HepG2 (cell line): ENCODE data around the gene GSTA5. TPM values are rescaled to one million over a fixed set of nuclear protein-coding genes. Genes with fewer than 3 reads are reported as not detected.

ENCODE experiments used
- BCL6 ChIP-seq: IDR thresholded peaks from 2 replicates; pipeline ENCODE4 v1.6.1; 2016; ENCODE audit warnings: missing genetic modification reagents, missing compliant biosample characterization
- FOXC1 ChIP-seq: sonication (generic); formaldehyde crosslinking; IDR thresholded peaks from 2 replicates; pipeline ENCODE4 v1.8.0; 2022; ENCODE audit warnings: mild to moderate bottlenecking, missing genetic modification reagents, borderline replicate concordance
- PHF20 ChIP-seq: sonication (generic); formaldehyde crosslinking; IDR thresholded peaks from 2 replicates; pipeline ENCODE4 v1.5.0; 2020; ENCODE audit warnings: mild to moderate bottlenecking, missing genetic modification reagents
- RCOR2 ChIP-seq: IDR thresholded peaks from 2 replicates; pipeline ENCODE4 v1.6.1; 2016; ENCODE audit warnings: missing biosample characterization, missing genetic modification reagents
- RELA ChIP-seq: sonication (generic); formaldehyde crosslinking; IDR thresholded peaks from 2 replicates; pipeline ENCODE4 v1.4.0; 2020; ENCODE audit warnings: missing genetic modification reagents
- RFX1 ChIP-seq: fragments of 450-650 bp; IDR thresholded peaks from 2 replicates; pipeline ENCODE4 v1.6.1; 2017
- SMYD3 ChIP-seq: sonication (generic); formaldehyde crosslinking; IDR thresholded peaks from 2 replicates; pipeline ENCODE4 v1.8.1; 2023; ENCODE audit warnings: mild to moderate bottlenecking, missing genetic modification reagents
- TCF7L2 ChIP-seq: IDR thresholded peaks from 2 replicates; pipeline ENCODE4 v1.6.1; 2011; ENCODE audit warnings: mild to moderate bottlenecking, low read depth, low read length, moderate library complexity
- TOE1 ChIP-seq: sonication (generic); formaldehyde crosslinking; IDR thresholded peaks from 2 replicates; pipeline ENCODE4 v1.4.0; 2020; ENCODE audit warnings: mild to moderate bottlenecking, missing genetic modification reagents
- TRIM24 ChIP-seq: sonication (generic); formaldehyde crosslinking; IDR thresholded peaks from 2 replicates; pipeline ENCODE4 v1.8.0; 2022; ENCODE audit warnings: mild to moderate bottlenecking, missing genetic modification reagents
- ZC3H13 ChIP-seq: sonication (generic); formaldehyde crosslinking; IDR thresholded peaks from 2 replicates; pipeline ENCODE4 v1.8.1; 2023; ENCODE audit warnings: mild to moderate bottlenecking, missing genetic modification reagents, moderate library complexity
- ZNF138 ChIP-seq: sonication (generic); formaldehyde crosslinking; IDR thresholded peaks from 2 replicates; pipeline ENCODE4 v1.5.0; 2020; ENCODE audit warnings: mild to moderate bottlenecking, low read depth, missing genetic modification reagents
- ZNF234 ChIP-seq: sonication (generic); formaldehyde crosslinking; conservative IDR thresholded peaks from 2 replicates; pipeline ENCODE4 v1.5.1; 2020; ENCODE audit warnings: mild to moderate bottlenecking, missing genetic modification reagents
- ZNF724P ChIP-seq: sonication (generic); formaldehyde crosslinking; IDR thresholded peaks from 2 replicates; pipeline ENCODE4 v1.8.0; 2022; ENCODE audit warnings: missing genetic modification reagents, borderline replicate concordance
- ZNF75D ChIP-seq: sonication (generic); formaldehyde crosslinking; IDR thresholded peaks from 2 replicates; pipeline ENCODE4 v1.8.1; 2023; ENCODE audit warnings: missing genetic modification reagents, mild to moderate bottlenecking, borderline replicate concordance
- ZNF773 ChIP-seq: sonication (generic); formaldehyde crosslinking; IDR thresholded peaks from 2 replicates; pipeline ENCODE4 v1.4.0; 2020; ENCODE audit warnings: missing genetic modification reagents, borderline replicate concordance
- ZNF782 ChIP-seq: sonication (generic); formaldehyde crosslinking; IDR thresholded peaks from 2 replicates; pipeline ENCODE4 v1.4.0; 2020; ENCODE audit warnings: missing genetic modification reagents, mild to moderate bottlenecking, borderline replicate concordance
- ZNF788 ChIP-seq: sonication (generic); formaldehyde crosslinking; IDR thresholded peaks from 2 replicates; pipeline ENCODE4 v1.5.0; 2020; ENCODE audit warnings: mild to moderate bottlenecking, missing genetic modification reagents, borderline replicate concordance
- ZSCAN31 ChIP-seq: sonication (generic); formaldehyde crosslinking; IDR thresholded peaks from 2 replicates; pipeline ENCODE4 v1.5.0; 2020; ENCODE audit warnings: low read depth, mild to moderate bottlenecking, missing genetic modification reagents
- polyA plus RNA-seq, 8 experiments: library from polyadenylated mRNA; depleted of rRNA in 3 of 8; stranded (reverse) in 7 of 8; unstranded in 1 of 8; fragments of >200 nt; fragmentation: Illumina TruSeq in 4 of 8; extraction: Trizol in 4 of 8; gene quantifications; 2 replicates each; pipeline versions ENCODE4 v1.2.1 to v1.2.3, GENCODE V29; 2011 to 2016; ENCODE audit warnings: low read depth in 4 of 8, missing spikeins in 1 of 8, mixed read lengths in 1 of 8; ENCODE audit not compliant: insufficient read depth in 1 of 8
- total RNA-seq, 5 experiments: library from RNA; depleted of rRNA; stranded (reverse); fragments of >200 nt; fragmentation: Illumina TruSeq; extraction: Trizol; gene quantifications; 2 replicates each; pipeline ENCODE4 v1.2.3, GENCODE V29; 2016; ENCODE audit warnings: low read depth in 1 of 5
- TF ChIP-seq, protein P1 (sequence below): sonication (generic); formaldehyde crosslinking; IDR thresholded peaks from 2 replicates; pipeline ENCODE4 v1.4.0; 2020; ENCODE audit warnings: mild to moderate bottlenecking, missing genetic modification reagents
- TF ChIP-seq, protein P2 (sequence below): sonication (generic); formaldehyde crosslinking; IDR thresholded peaks from 2 replicates; pipeline ENCODE4 v1.4.0; 2020; ENCODE audit warnings: mild to moderate bottlenecking, missing genetic modification reagents
- TF ChIP-seq, protein P3 (sequence below): sonication (generic); formaldehyde crosslinking; IDR thresholded peaks from 2 replicates; pipeline ENCODE4 v1.5.1; 2020; ENCODE audit warnings: missing genetic modification reagents, mild to moderate bottlenecking, borderline replicate concordance

GSTA5 gene
- total and polyA plus RNA-seq, 2 of the 13 experiments (the other 11 are each of a cell fraction or from before 2014, with no cell fraction given), result not detected

DNA sequence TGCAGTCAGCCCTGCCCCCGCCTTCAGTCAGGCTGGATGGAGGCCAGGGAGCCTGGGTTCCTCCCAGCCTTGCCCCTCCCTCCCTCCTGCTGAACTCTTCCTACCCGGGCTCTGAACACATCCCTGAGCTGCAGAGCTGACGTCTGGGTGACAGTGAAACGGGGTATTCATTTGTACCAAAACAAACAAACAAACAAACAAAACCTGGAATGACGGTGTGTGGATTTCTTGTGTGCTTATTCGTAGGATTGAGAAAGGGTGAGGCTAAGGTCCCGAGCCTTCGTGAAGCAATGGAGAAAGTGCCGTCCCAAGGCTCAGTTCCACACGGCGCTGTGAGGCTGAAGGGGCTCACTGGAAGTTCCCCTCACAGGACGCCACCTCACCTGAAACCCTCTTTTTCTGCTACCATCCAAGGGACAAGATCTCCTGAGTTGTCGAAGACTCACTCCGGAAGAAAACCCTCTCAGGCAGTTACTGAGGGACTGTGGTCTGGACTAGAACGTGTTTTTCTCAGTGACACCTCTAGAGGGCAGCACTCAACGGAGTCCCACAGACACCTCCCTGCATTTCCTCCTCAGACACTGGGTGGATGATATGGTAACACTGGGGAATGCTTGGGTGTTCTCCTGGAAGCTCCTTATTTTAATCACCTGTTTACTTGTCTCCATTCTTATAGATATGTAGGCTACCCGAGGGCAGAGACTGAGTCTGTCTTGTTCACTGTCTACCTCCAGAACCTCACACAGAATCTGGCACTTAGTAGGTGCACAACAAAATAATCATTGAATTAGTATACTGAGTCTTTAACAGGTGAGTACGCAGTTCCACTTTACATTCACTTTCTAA lies 41.6 kb upstream of the GSTA5 start (continued):
- TF ChIP-seq RELA (CRISPR knock-in tag), result no peak
- TF ChIP-seq SMYD3 (CRISPR knock-in tag), result no peak
- TF ChIP-seq ZNF773 (CRISPR knock-in tag), result no peak
- TF ChIP-seq, protein P1, sequence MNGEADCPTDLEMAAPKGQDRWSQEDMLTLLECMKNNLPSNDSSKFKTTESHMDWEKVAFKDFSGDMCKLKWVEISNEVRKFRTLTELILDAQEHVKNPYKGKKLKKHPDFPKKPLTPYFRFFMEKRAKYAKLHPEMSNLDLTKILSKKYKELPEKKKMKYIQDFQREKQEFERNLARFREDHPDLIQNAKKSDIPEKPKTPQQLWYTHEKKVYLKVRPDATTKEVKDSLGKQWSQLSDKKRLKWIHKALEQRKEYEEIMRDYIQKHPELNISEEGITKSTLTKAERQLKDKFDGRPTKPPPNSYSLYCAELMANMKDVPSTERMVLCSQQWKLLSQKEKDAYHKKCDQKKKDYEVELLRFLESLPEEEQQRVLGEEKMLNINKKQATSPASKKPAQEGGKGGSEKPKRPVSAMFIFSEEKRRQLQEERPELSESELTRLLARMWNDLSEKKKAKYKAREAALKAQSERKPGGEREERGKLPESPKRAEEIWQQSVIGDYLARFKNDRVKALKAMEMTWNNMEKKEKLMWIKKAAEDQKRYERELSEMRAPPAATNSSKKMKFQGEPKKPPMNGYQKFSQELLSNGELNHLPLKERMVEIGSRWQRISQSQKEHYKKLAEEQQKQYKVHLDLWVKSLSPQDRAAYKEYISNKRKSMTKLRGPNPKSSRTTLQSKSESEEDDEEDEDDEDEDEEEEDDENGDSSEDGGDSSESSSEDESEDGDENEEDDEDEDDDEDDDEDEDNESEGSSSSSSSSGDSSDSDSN, result peak; percentile 24; the same call in 1 of the 2 replicates
- TF ChIP-seq, protein P2, sequence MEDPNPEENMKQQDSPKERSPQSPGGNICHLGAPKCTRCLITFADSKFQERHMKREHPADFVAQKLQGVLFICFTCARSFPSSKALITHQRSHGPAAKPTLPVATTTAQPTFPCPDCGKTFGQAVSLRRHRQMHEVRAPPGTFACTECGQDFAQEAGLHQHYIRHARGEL (CRISPR knock-in tag), result no peak
- TF ChIP-seq ZNF788 (CRISPR knock-in tag), result no peak
- no peak for TF ChIP-seq RFX1
- peak; percentile 40; the same call in 1 of the 2 replicates for TF ChIP-seq RCOR2 (CRISPR knock-in tag)
- TF ChIP-seq TOE1 (CRISPR knock-in tag), result no peak
- TF ChIP-seq TRIM24 (CRISPR knock-in tag), result no peak
- no peak for TF ChIP-seq ZNF724P
- TF ChIP-seq ZNF782, result peak; percentile 41; the same call in 1 of the 2 replicates
- no peak for TF ChIP-seq ZNF234 (CRISPR knock-in tag)
- TF ChIP-seq FOXC1, result no peak; the same call in 1 of the 2 replicates
- TF ChIP-seq BCL6, result no peak
- TF ChIP-seq ZC3H13, result no peak
- TF ChIP-seq PHF20 (CRISPR knock-in tag), result no peak
- no peak for TF ChIP-seq TCF7L2
- TF ChIP-seq ZSCAN31 (CRISPR knock-in tag), result 0 out of 2 replicates have a peak, but pooled peaks have one; percentile 14
- TF ChIP-seq ZNF75D (CRISPR knock-in tag), result no peak
- TF ChIP-seq ZNF138 (CRISPR knock-in tag), result no peak
- TF ChIP-seq, protein P3, sequence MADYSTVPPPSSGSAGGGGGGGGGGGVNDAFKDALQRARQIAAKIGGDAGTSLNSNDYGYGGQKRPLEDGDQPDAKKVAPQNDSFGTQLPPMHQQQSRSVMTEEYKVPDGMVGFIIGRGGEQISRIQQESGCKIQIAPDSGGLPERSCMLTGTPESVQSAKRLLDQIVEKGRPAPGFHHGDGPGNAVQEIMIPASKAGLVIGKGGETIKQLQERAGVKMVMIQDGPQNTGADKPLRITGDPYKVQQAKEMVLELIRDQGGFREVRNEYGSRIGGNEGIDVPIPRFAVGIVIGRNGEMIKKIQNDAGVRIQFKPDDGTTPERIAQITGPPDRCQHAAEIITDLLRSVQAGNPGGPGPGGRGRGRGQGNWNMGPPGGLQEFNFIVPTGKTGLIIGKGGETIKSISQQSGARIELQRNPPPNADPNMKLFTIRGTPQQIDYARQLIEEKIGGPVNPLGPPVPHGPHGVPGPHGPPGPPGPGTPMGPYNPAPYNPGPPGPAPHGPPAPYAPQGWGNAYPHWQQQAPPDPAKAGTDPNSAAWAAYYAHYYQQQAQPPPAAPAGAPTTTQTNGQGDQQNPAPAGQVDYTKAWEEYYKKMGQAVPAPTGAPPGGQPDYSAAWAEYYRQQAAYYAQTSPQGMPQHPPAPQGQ (CRISPR knock-in tag), result no peak
